AG09309 (cell line): ENCODE data around the gene UBE3B.

Experiments used
- DNase-seq: peaks from one replicate; pipeline ENCODE4 v3.0.0-alpha.2; 2010; ENCODE audit warnings: low read depth
- H3K4me3 ChIP-seq: 2 replicates; pipeline ENCODE4 v1.5.1; 2011; ENCODE audit warnings: mild to moderate bottlenecking, low read depth, low read length, moderate library complexity; ENCODE audit not compliant: control insufficient read depth
- TF ChIP-seq, protein P1 (sequence below): IDR thresholded peaks from 2 replicates; pipeline ENCODE4 v1.5.1; 2011; ENCODE audit warnings: mild to moderate bottlenecking, low read depth, low read length, inconsistent platforms; ENCODE audit not compliant: insufficient read depth, control insufficient read depth; ENCODE audit errors: missing control alignments

Gene UBE3B

DNA sequence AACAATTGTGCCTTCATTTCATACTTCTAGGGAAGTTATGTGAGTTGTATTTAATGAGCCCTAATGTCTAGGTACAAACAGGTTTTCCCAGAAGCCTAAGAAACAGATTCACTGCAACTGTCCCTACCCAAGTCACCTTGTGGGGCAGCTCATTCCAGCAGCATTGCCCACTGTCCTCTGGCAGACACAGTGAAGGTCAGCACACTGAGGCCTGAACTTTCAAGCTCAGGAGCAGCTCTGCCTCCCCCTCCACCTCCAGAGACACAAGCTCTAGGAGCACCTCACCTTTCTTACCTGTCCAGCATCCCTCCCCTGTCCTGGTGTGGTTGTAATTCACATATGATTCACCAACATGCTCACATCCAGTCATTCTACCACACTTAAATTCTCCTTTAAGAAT lies 15.7 kb downstream of the UBE3B start:
- no peak for DNase-seq
- TF ChIP-seq, protein P1, sequence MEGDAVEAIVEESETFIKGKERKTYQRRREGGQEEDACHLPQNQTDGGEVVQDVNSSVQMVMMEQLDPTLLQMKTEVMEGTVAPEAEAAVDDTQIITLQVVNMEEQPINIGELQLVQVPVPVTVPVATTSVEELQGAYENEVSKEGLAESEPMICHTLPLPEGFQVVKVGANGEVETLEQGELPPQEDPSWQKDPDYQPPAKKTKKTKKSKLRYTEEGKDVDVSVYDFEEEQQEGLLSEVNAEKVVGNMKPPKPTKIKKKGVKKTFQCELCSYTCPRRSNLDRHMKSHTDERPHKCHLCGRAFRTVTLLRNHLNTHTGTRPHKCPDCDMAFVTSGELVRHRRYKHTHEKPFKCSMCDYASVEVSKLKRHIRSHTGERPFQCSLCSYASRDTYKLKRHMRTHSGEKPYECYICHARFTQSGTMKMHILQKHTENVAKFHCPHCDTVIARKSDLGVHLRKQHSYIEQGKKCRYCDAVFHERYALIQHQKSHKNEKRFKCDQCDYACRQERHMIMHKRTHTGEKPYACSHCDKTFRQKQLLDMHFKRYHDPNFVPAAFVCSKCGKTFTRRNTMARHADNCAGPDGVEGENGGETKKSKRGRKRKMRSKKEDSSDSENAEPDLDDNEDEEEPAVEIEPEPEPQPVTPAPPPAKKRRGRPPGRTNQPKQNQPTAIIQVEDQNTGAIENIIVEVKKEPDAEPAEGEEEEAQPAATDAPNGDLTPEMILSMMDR: no peak
- no peak overlapping the region for H3K4me3 ChIP-seq

DNA sequence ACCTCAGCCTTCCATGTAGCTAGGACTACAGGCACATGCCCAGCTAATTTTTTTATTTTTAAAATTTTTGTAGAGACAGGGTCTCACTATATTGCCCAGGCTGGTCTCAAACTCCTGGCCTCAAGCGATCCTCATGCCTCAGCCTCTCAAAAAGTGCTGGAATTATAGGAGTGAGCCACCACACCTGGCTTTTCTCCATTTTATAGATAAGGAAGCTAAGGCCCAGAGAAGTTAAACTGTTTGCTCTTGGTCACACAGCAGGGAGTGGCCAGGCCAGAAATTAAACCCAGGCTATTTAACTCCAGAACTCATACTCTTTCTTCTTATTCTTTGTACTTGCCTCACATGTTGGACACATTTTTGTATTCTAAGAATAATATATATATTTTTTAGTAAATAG lies 16.5 kb downstream of the UBE3B start:
- no peak overlapping the region for H3K4me3 ChIP-seq
- TF ChIP-seq, protein P1: no peak
- DNase-seq: no peak

DNA sequence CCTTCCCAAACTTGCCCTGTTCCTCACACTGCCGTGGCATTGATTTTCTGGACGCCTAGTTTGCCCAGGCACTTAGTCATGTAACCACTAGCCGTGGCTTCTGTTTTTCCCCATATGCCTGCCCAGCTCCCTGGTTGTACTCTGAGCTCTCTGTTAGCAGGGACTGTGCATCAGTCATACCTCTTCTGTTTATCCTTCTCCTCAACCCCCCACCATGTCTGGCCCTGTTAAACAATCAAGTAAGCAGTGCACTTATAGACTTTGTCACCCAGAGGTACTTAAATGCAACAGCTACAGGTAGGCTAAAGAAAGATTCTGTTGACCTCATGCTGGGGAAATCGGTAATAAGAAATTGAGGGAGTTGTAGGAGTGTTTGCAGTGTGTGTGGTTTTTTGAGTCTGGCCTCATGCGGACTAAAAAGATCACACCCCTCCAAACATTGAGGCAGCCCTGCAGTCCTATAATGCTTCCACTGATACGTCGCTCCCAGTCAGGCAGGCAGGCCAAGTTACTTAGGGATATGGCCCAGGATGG lies 17.0 kb downstream of the UBE3B start:
- no peak for DNase-seq

DNA sequence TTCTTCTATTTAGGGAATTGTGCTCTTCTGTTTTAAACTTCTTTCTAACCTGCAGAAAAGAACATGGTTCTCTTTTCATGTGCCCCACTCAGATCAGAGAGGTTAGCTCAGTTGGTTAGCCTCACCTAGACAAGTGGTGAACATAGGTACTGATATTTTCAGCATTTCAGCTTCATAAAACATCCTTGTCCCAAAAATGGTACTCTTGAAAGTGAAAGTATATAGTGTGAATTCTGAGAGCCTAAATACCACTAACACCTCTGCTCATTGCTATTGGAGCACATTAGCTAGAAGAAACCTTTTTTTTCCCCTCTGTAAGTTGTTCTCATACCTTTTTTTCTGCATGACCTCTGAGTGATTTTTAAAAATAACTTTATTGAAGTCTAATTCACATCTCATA lies 17.6 kb downstream of the UBE3B start:
- TF ChIP-seq, protein P1: no peak
- no peak for DNase-seq
- H3K4me3 ChIP-seq: no peak overlapping the region

More for the DNA sequence above, 17.0 kb downstream of the UBE3B start:
- H3K4me3 ChIP-seq: no peak overlapping the region
- TF ChIP-seq, protein P1: no peak

DNA sequence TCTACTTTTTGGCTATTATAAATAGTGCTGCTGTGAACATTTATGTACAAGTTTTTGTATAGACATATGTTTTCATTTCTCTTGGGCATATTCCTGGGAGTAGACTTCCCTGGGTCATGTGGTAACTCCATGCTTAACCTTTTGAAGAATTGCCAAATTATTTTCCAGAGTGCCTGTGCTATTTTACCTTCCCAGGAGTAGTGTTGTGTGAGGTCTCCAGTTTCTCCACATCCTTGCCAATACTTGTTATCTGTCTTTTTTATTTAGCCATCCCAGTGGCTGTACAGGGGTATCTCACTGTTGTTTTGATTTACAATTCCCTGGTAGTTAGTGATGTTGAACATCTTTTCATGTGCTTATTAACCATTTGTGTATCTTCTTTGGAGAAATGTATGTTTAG lies 18.9 kb downstream of the UBE3B start:
- TF ChIP-seq, protein P1: no peak
- no peak for DNase-seq
- no peak overlapping the region for H3K4me3 ChIP-seq

DNA sequence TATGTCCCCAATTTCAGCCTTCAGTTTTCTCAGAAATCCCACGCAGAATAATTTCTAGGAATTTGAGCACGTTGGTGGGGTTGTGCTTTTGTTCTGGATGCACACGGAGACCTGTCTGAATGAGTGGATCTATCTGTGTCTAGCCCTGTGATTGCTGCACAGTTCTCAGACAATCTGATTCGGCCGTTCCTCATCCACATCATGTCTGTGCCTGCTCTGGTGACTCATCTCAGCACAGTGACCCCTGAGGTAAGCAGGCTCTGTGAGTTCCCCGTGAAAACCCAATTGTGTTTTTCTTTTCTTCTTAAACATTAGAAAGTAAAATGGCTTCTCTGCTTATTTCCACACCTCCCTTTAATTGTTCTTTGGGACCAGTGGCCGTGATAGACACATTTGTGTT lies 20.2 kb downstream of the UBE3B start:
- DNase-seq: no peak
- TF ChIP-seq, protein P1: no peak
- H3K4me3 ChIP-seq: no peak overlapping the region

DNA sequence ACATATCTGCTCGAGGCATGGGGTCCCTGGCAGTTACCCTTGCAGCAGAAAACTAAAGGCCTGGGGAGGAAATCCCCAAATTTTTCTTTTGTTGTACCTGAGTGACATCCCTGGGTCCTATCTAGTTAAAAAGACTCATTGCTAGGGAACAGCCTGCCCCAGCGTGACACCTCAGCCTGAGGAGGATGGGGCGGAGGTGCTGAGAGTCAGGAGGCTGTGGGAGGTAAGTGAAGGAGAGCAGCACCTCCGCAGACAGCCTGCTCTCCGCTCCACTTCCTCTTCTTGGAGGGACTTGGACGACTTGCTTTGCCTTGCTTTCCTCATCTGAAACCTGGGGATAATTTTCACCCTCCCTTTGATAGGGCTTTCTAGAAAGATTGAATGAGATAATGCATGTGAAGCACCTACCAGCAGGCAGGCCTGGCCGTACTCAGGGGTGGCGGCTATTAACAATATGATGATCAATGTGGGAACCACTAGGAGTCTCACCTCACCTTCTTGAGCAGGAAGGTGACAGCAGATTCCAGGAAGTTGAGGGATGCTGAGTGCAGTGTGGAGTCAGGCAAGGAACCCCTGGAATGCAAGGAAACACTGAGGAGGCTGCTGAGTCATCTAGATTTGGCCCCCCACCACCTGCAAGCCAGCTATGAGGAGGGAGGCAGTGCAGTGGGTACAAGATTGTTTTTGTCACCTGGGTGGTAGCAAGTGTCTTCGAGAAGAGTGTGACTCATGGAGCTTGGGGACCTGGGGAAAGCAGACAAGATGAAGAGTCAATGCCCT lies 23.2 kb downstream of the UBE3B start:
- H3K4me3 ChIP-seq: no peak overlapping the region
- TF ChIP-seq, protein P1: no peak
- no peak for DNase-seq
